ENCODE measurements around the gene BHLHE41.

BHLHE41 gene

GRCh38 chr12:26124446-26125399, at the start of gene BHLHE41:
Gene BHLHE41, minus strand, starts transcription at chr12:26125037. Its CDS starts 258 bp downstream, at chr12:26124779.
- no peak for DNase-seq (ENCODE audit: low read depth in 2 of 2)

GRCh38 chr12:26172946-26173552, 48.2 kb upstream of the BHLHE41 start:
- no peak for DNase-seq (ENCODE audit: low read depth in 2 of 2)

GRCh38 chr12:26172539-26172938, 47.7 kb upstream of the BHLHE41 start:
- no peak for DNase-seq (ENCODE audit: low read depth in 2 of 2)

DNA sequence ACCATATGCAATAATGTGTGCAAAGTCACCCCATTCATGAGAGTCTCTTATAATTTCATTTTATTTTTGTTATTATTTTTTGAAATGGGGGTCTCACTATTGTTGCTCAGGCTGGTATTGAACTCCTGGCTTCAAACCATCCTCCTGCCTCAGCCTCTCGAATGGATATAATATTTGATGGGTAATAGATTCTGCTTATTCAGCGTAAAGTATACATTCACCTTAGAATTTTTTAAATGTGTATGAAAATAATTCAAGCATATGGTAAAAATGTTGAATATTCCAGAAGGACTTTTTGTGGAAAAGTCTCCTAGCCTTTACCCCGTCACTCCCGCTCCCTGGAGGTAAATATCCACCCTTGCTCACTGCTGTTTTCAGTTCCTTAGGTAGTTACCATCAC, 47.2 kb upstream of the BHLHE41 start:
- no peak for DNase-seq (ENCODE audit: low read depth in 2 of 2)

- no peak for DNase-seq (ENCODE audit: low read depth in 2 of 2)
These were observed 39.3 kb upstream of the BHLHE41 start for GRCh38 chr12:26164118-26164517.

DNA sequence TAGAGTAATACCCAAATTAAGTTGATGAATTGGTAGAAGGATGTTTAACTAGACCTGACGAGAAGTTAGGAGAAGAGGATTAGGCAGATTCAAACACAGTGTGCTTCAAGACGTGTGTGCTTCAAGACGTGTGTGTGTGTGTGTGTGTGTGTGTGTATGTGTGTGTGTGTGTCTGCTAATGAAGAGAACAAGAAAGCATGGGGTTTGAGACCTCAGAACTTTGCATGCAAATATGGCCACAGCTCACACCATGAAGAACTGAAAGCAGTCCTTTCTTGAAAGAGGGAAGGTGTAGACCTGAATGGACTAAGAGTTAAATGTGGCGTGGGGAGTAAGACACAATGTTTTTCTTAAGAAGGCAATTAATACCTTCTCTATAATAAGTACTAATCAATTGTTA, 38.1 kb upstream of the BHLHE41 start:
- DNase-seq (ENCODE audit: low read depth in 2 of 2) = no peak

GRCh38 chr12:26162174-26162573, 37.3 kb upstream of the BHLHE41 start:
- no peak for DNase-seq (ENCODE audit: low read depth in 2 of 2)

GRCh38 chr12:26158078-26158764, 33.4 kb upstream of the BHLHE41 start:
- no peak for DNase-seq (ENCODE audit: low read depth in 2 of 2)

DNA sequence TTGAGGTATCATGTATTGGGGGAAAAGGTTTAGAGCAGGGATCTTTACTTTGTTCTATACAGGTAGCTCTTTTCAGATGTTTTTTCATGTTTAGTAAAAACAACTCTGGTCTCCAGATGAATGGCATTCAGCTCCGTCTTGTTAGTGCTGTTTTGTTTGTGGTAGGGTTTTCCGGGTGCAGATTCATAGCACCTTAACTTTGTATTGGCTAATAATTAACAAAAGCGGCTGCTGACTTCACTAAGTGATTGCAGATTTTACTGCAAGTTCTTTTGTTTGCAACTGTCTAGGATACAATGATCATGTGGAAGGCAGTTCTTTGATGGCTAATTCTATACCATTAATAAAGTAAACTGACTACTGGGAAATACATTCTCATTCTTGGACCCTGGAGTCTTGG, 32.2 kb upstream of the BHLHE41 start:
- DNase-seq (ENCODE audit: low read depth in 2 of 2) = no peak

- no peak for DNase-seq (ENCODE audit: low read depth in 2 of 2)
These were observed 31.5 kb upstream of the BHLHE41 start for GRCh38 chr12:26156201-26156871.

DNA sequence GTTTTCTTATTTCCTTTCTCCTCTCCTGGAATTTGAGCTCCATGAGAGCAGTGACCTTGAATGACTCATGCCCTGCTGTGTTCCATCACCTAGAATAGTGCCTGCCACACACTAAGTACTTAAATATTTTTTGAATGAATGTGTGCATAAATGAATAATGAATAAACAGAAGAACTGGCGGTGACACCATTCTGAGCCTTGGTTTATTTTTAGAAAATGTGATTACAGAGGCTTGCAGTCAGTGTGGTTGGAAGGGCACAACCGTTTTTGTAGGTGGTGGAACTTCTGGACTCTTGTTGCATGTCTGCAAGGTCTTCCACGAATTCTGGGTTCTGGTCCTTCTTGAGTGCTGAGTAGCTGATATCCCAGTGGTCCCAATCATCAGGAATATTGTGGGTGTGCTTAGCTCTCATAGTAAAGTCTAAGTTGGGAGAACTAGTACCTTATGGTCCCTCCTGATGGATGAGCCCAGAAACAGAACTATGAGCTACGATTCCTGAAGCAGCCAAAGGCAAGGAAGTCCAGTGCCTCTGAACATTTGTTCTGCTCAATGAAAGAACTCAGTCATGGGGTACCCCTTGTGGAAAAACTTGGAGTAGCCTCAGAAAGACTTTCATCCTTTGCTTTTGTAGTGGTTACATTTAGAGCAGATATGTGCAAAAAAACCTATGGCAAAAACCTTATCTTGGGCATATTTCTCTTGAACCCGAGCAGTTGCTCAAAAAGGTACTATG, 28.8 kb upstream of the BHLHE41 start:
- no peak for DNase-seq (ENCODE audit: low read depth in 2 of 2)

DNA sequence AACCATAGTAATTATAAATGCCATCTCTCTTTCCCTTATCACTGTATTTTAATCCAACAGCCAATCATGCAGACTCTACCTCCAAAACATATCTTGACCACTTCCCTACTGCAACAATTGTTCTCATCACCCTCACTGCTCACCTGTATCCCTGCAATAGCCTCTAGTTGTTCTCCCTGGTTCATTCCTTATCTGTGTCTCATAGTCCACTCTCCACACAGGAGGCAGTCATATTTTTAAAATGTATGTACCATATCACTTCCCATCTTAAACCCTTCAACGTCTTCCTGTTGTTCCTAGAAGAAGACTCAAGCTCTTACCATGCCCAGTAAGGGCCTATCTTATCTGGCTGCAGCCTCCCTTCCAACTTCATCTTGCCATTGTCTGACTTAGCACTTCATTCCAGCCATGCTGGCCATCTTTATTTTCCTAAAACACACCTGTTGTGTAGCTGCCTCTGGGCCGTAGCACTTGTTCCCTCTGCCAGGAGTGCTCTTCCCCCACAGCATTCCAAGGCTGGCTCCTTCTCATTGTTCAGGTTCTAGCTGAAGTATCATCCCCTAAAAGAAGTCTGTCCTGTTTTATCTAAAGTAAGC, 27.8 kb upstream of the BHLHE41 start:
- no peak for DNase-seq (ENCODE audit: low read depth in 2 of 2)

- DNase-seq (ENCODE audit: low read depth in 2 of 2) = no peak
These were observed 26.1 kb upstream of the BHLHE41 start for GRCh38 chr12:26150736-26151450.

- no peak for DNase-seq (ENCODE audit: low read depth in 2 of 2)
These were observed 25.2 kb upstream of the BHLHE41 start for GRCh38 chr12:26149968-26150500.

DNA sequence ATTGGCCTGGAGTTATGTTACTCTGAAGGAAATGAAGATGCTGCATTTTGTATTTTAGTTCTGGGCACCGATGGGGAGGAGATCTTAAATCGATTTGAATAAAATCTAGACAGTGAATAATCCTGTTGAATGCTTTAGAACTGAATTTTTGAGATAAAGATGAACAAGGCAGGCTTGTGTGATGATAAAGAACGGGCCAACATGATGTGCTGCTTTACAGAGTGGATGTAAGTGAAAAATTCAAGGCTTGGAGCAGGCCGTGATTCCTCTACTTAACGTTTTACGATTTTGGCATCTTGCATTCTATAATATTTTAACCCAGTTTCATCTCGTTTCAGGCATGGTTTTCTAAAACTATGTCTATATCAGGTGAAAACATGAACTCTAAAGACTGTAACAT, 23.5 kb upstream of the BHLHE41 start:
- DNase-seq (ENCODE audit: low read depth in 2 of 2) = no peak

- no peak for DNase-seq (ENCODE audit: low read depth in 2 of 2)
These were observed 18.5 kb upstream of the BHLHE41 start for GRCh38 chr12:26143291-26143690.

DNA sequence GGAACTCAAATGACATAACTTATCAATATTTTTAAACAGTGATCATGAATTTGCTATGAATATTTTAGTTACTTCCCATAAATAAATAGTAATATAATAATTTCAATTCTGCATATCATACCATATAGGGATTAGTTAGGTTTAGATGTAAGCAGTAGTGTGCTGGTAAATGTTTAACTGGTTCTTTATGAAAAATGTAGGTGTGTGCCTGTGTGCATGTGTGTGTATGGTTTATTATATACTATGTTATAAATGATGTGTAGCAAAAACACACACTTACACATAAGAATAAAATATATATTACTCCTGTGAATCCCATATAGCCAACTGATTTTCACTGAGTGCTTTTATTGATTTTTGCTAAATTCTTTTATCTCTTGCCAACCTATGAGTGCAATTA, 14.0 kb upstream of the BHLHE41 start:
- DNase-seq (ENCODE audit: low read depth in 2 of 2) = no peak

DNA sequence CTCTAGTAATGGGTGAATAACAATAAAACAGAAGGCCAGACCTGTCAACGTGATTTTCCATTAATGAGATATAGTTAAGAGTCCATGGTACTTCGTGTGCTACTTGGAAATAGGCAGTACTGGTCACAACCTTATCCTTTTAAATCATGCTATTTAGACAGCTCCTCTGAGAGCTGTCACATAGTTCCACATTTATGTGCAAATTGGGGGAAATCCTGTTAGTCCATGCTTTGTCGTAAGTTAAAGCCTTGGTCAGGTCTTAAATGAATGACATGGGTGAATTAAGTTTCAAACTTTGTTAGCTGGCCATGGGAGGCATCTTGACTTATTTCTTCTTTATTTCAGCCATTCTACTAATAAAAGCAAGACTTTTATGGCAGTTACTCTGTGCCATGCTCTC, 11.9 kb upstream of the BHLHE41 start:
- DNase-seq (ENCODE audit: low read depth in 2 of 2) = no peak

GRCh38 chr12:26135571-26135970, 10.7 kb upstream of the BHLHE41 start:
- no peak for DNase-seq (ENCODE audit: low read depth in 2 of 2)

DNA sequence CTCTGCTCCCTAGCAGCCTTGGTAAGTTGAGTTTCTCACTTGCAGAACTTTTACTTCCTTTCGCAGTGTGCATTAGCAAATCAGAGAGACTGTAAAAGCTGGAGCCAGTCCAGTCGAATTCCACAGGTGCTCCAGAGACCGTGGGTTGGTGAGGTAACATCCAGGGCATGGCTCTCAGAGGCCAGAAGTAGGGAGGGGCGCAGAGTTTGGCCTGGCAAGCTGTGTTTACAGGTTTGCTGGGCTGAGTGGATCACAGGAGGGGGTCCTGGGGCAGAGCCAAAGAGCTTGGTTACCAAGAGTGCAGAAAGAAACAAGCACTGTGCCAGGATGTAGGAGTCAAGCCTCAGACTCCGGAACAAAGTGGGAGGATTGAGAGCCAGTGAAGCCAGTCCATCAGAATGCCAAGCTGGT, 10.2 kb upstream of the BHLHE41 start:
- DNase-seq (ENCODE audit: low read depth in 2 of 2) = no peak
